Measurements from ENCODE around the gene C10orf67.
"Not testable (repeated sequence)": the region's sequence is repeated elsewhere in the genome, so short reads cannot be mapped to it uniquely, and the experiment has no call there.

C10orf67 gene

GRCh38 chr10:23344241-23344841, at the start of gene C10orf67:
Gene C10orf67 (minus strand): TSS chr10:23344797. CDS start chr10:23344774, 23 bp downstream.
- DNase-seq, result peak; percentile 21

- DNase-seq, result peak; percentile 23
Observed at GRCh38 chr10:23391821-23392220, 47.2 kb upstream of the C10orf67 start.

GRCh38 chr10:23390809-23391208, 46.2 kb upstream of the C10orf67 start:
- no peak for DNase-seq

GRCh38 chr10:23390408-23390807, 45.8 kb upstream of the C10orf67 start:
- DNase-seq, result not testable (repeated sequence)

- DNase-seq, result not testable (repeated sequence)
Observed at GRCh38 chr10:23387516-23387915, 42.9 kb upstream of the C10orf67 start.

- no peak for DNase-seq
Observed at GRCh38 chr10:23386052-23386451, 41.5 kb upstream of the C10orf67 start.

GRCh38 chr10:23384364-23384763, 39.8 kb upstream of the C10orf67 start:
- no peak for DNase-seq

GRCh38 chr10:23383637-23384036, 39.0 kb upstream of the C10orf67 start:
- DNase-seq, result no peak

GRCh38 chr10:23381298-23382040, 36.9 kb upstream of the C10orf67 start:
- DNase-seq, result no peak

- DNase-seq, result no peak
Observed at GRCh38 chr10:23379686-23380085, 35.1 kb upstream of the C10orf67 start.

- DNase-seq, result no peak
Observed at GRCh38 chr10:23376229-23376655, 31.6 kb upstream of the C10orf67 start.

- no peak for DNase-seq
Observed at GRCh38 chr10:23375366-23375765, 30.8 kb upstream of the C10orf67 start.

- DNase-seq, result no peak
Observed at GRCh38 chr10:23373156-23373555, 28.6 kb upstream of the C10orf67 start.

GRCh38 chr10:23371073-23371472, 26.5 kb upstream of the C10orf67 start:
- no peak for DNase-seq

- DNase-seq, result no peak
Observed at GRCh38 chr10:23370106-23370505, 25.5 kb upstream of the C10orf67 start.

GRCh38 chr10:23368816-23369640, 24.4 kb upstream of the C10orf67 start:
- DNase-seq, result no peak

GRCh38 chr10:23367896-23368595, 23.4 kb upstream of the C10orf67 start:
- no peak for DNase-seq

- peak; percentile 61 for DNase-seq
Observed at GRCh38 chr10:23365417-23366030, 20.9 kb upstream of the C10orf67 start.

GRCh38 chr10:23364378-23364777, 19.8 kb upstream of the C10orf67 start:
- no peak for DNase-seq

GRCh38 chr10:23363793-23364135, 19.2 kb upstream of the C10orf67 start:
- no peak for DNase-seq

- DNase-seq, result peak; percentile 65
Observed at GRCh38 chr10:23362879-23363792, 18.5 kb upstream of the C10orf67 start.

All from stimulated activated CD4-positive, alpha-beta T cell treated with anti-CD3 and anti-CD28 coated beads, Interleukin-4, amount 100 ng/mL, for 24 hours (primary cell).